ENCODE data around the gene SNTA1.
"Not testable (repeated sequence)": the region's sequence is repeated elsewhere in the genome, so short reads cannot be mapped to it uniquely, and the experiment has no call there.

Gene SNTA1

GRCh38 chr20:33391722-33392415, 51.7 kb downstream of the SNTA1 start:
- no peak for DNase-seq

- not testable (repeated sequence) for DNase-seq
Measured at GRCh38 chr20:33389326-33389725, 54.2 kb downstream of the SNTA1 start.

- DNase-seq, result no peak
Measured at GRCh38 chr20:33388268-33388667, 55.3 kb downstream of the SNTA1 start.

- no peak for DNase-seq
Measured at GRCh38 chr20:33387177-33387576, 56.4 kb downstream of the SNTA1 start.

- DNase-seq, result no peak
Measured at GRCh38 chr20:33386673-33387072, 56.9 kb downstream of the SNTA1 start.

GRCh38 chr20:33377366-33377765, 66.2 kb downstream of the SNTA1 start:
- DNase-seq, result no peak

GRCh38 chr20:33373735-33374605, 69.6 kb downstream of the SNTA1 start:
- DNase-seq, result no peak

GRCh38 chr20:33372993-33373441, 70.5 kb downstream of the SNTA1 start:
- no peak for DNase-seq

GRCh38 chr20:33370291-33370690, 73.3 kb downstream of the SNTA1 start:
- no peak for DNase-seq

- no peak for DNase-seq
Measured at GRCh38 chr20:33362898-33363297, 80.7 kb downstream of the SNTA1 start.

GRCh38 chr20:33359399-33360261, 83.9 kb downstream of the SNTA1 start:
- DNase-seq, result no peak

Data from NCI-H1417 treated with DMSO at 0.1 percent for 48 hours (cell line).